Erythroblast (primary cell): Measurements from ENCODE around the gene ENOX1.

ENCODE experiments used
- DNase-seq, 2 experiments: peaks; one replicate each; lab custom pipeline; 2025; lab: John Stamatoyannopoulos, UW
- GATA1 ChIP-seq: IDR thresholded peaks from 2 replicates; pipeline ENCODE4 v1.6.1; 2011; ENCODE audit warnings: low read depth, mild to moderate bottlenecking, control low read depth, low read length, moderate library complexity
- POLR2A ChIP-seq: IDR thresholded peaks from 2 replicates; pipeline ENCODE4 v1.6.1; 2011; ENCODE audit warnings: mild to moderate bottlenecking, low read length

The ENOX1 gene

DNA sequence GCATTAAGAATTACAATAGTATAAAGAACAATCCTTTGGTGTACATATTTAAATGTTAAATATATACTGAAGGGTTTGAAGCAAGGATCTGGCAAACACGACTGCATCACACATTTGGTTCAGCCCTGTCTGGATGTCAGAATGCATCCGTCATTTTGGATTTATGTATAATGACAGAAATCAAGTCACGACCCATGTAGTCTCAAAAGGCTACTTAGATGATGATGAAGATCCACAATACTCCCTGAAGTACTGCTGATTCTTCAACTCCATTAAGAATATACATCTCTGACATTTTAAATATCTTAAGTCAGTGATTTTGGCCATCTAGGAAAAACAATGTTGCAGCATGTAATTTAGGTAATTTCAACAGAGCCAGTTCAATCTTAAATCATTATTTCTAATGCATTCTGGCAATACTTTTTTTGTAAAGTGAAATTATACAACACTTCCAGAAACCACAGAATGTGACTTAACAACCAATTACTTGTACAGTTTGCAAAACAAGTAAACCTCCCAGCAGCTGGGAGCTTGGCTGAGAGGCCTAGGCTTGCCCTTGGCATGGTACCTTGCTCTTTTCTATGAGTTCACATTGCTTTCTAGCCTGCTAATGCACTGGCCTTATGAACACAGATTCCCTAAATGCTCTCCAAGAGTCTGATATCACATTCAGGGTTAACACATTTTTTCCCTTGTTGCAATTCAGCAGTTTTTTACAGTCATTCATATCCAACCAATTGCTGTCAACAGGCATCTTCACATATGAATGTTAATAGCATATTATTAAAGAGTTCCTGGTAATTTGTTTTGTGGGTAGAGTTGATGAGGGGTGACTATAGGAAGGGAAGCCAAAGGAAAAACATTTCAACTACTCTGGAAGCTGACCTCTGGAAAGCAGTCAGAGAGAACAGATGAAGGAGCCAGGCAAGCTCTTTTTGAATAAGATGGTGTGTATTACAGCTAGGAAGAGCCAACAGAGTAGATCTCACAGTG is 175.2 kb downstream of the ENOX1 start:
- TF ChIP-seq GATA1: no peak
- DNase-seq: no peak

DNA sequence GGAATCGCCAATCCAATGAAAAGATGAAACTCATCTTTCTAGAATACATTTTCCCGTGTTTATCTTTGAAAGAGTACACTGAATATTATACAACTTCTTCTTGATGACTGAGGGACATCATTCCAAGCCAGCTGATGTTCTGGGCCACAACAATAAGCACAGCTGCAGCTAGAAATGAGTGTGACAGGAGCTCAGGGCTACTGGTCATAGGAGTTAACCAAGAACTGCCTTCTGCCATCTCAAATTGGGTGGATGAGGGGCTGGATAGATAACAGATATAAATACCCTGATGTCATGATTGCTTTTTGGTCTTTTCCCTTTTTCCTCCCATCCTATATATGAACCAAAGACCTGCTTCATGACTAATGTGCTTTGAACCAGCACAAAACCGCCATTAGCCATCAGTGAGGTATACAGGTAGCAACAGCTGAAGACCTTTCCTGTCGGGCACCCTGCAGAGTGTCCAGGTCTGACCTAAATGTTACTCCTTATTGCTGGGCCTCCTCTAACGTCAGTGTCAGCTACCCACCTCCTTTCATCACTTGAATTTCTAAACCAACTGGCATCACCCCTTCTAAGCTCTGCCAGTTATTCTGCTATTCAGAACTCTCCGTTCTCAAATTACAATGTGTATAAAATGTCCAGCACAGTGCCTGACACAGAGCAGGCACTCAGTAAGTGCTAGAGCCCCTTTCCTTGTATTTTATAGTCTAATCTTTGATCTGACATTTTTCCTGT is 178.2 kb downstream of the ENOX1 start:
- DNase-seq: no peak
- no peak for TF ChIP-seq GATA1
- TF ChIP-seq POLR2A: no peak

DNA sequence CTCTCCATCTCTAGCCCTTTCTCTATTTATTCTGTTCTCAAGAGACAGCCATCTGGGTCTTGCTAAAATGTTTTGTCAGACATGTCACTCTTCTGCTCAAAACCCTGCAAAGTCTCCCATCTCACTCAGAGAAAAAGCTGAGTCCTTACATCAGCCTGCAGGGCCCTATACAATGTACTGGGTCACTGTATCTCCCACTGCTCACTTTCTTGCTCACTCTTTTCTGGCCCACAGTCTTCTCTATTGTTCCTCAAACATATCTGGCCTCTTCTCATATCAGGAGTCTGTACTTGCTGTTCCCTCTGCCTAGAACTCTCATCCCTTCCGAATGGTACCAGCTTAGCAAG is 189.2 kb downstream of the ENOX1 start:
- TF ChIP-seq POLR2A (no peak), GATA1 (no peak)
- no peak for DNase-seq

DNA sequence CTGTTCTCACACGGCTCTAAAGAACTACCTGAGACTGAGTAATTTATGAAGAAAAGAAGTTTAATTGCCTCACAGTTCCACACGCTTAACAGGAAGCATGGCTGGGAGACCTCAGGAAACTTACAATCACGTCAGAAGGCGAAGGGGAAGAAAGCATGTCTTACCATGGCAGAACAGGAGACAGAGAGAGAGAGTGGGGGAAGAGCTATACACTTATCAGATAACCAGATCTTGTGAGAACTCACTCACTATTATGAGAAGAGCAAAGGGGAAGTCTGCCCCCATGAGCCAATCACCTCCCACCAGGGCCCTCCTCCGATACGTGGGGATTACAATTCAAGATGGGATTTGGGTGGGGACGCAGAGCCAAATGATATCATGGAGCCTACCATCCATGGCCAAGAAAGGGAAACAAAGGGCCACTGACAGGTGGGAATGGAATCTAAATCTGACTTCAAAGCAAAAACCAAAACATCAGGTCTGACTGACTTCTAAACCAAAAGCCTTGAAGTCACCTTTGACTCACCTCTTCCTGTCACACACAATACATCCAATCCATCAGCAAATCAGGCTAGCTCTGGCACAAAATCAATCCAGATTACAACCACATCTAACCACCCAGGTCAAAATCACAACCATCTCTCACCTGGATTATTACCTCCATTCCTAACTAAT is 189.7 kb downstream of the ENOX1 start:
- DNase-seq: no peak
- TF ChIP-seq GATA1: no peak
- no peak for TF ChIP-seq POLR2A

DNA sequence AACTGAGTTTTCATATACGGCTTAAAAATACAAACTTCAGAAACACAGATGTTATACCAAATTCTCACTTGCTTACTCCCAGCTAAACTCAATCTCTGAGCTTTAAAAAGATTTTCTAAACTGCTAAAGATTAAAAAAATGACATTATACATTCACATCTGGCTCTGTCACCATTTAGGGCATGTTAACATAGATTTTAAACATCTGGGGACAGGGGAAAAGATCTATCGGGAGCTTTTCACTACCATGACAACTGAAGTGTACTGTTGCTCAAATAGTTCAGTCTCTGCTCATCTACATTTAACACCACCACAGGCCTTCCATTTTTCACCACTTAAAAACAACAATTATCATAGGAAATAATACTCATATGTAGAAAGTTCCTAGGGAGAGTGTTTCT is 190.8 kb downstream of the ENOX1 start:
- TF ChIP-seq POLR2A (no peak), GATA1 (no peak)
- no peak for DNase-seq

DNA sequence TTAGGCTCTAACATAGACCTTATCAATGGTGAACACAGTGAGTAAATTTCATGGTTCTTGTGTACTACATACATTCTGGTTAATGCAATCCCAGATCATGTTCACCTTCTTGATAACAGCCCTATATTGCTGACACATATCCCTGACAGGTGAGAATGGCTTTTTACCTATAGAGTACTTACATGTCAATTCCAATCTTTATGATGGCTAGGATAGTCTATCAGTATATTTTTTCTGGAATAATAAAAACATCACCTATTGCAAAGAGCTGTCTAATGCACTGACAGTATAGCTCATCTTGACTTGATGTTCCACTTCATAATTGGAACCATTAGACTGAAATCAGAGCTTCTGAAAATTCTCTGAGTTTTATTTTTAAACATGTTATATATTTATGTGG is 199.4 kb downstream of the ENOX1 start:
- TF ChIP-seq GATA1 (no peak), POLR2A (no peak)
- no peak for DNase-seq

DNA sequence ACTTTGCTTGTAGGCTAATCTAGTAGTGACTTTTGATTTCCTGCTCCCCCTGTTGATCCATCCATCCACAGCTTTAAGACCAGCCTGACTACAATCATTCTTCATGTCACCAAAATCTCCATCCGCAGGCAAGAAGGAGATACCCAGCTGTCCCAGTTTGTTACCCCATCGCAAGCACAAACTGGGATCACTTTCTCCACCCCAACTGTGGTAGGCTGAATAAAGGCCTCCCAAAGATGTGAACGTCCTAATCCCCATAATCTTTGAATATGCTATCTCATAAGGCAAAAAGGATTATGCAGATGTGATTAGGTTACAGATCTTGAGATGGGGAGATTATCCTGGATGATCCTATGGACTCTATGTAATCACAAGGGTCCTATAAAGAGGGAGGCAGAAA is 202.0 kb downstream of the ENOX1 start:
- no peak for DNase-seq
- no peak for TF ChIP-seq GATA1
- no peak for TF ChIP-seq POLR2A

DNA sequence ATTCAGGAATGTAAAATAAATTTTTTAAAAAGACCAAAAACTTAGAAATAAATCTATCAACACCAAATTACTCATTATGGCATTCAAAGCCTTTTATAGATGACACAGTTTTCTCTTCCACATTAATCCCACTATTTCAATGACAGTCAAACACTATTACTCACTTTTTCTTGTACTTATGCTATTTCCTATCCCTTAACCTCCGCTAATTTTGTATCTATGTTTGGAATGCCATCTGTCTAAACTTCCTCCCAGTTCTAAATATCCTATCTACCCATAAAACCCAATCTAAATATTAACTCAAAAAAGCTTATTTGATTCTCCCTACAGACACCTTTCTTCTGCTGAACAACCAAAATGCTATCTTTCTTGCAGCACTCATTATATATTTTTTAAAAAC is 203.5 kb downstream of the ENOX1 start:
- no peak for DNase-seq
- TF ChIP-seq POLR2A (no peak), GATA1 (no peak)

DNA sequence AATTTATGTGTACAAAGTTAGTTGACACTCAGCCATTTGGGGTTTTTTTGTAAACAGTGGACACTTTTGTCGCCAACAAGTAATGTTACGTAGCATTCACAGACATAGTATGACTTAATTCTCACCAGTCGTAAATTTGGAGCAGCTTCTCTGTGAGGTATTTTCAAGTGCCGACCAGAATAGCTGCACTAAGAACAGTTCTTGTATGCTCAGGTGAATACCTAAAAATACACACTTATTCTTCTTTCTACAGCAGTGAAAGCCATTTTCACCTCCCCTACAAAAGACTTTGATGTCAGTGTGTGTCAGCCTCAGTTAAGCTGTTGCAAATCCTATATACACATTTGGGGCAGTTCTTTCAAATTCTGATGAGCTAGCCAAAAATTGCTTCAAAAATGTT is 206.5 kb downstream of the ENOX1 start:
- no peak for DNase-seq
- TF ChIP-seq GATA1: no peak
- TF ChIP-seq POLR2A: no peak

DNA sequence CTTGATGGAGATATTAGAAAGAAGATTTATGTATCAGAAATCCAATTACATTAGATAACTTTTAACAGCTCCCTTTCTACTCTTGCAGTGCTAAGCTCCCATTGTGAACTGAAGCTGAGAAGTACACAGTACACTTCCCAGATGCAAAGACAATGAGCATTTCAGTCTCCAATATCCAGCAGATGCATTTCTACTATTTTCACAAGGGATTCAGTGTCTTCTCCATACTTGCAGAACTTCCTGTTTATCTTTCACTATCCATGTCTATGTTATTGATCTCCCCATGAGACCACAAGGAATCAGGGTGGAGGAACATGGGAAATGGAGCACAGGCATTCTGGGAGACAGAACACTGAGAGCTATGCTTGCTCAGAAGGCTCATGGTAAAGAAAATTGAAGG is 207.5 kb downstream of the ENOX1 start:
- TF ChIP-seq POLR2A: no peak
- TF ChIP-seq GATA1: no peak
- no peak for DNase-seq

DNA sequence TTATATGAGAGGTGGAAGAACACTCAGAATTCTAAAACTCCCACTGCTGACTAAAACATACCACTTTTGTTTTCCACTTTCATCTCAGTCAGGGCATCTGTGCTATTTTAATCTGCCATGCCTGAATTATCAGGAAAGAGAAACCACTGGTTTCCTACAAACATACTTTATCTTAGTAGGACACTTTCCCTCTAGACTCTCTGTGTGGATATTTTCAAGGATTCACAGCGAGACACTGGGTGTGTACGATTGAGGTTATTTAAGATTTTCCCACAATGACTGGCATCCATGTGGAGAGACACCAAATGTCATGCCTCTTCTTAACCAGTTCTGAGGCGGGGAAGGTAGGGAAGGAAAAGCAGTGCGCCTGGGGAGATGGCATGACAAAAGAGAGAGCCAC is 212.2 kb downstream of the ENOX1 start:
- no peak for DNase-seq
- no peak for TF ChIP-seq GATA1
- no peak for TF ChIP-seq POLR2A

DNA sequence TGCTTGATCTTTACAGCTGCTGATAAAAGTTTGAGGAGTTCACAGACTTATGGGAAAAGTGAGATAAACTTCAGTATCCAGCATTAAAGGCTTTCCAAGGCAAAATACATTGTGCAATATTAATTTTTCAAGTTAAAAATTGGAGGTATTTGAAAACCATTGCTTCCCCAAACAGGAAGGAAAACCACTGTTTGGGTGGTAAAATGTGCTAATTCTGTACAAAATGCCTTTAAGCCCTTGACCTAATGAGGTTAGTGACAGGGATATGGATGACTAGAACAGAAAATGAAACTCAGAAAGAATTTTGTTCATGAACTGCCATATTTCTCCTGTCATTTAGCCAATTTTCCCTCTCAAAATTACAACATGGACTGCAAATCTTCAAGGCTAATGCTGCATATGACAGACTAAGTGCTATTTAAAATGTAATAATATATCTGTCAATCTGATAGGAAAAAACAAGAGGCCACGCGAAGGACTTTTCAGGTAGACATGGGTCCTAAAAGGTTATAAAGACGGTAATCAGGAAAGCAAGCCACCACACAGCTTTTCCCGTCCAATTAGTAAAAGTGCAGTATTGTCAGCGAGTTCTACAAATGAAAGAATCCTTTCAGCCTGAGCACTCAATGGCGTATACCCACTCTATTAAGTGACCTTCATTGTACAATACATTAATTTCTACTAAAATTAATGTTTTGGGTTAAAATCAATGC is 212.8 kb downstream of the ENOX1 start:
- TF ChIP-seq GATA1 (no peak), POLR2A (no peak)
- no peak for DNase-seq

DNA sequence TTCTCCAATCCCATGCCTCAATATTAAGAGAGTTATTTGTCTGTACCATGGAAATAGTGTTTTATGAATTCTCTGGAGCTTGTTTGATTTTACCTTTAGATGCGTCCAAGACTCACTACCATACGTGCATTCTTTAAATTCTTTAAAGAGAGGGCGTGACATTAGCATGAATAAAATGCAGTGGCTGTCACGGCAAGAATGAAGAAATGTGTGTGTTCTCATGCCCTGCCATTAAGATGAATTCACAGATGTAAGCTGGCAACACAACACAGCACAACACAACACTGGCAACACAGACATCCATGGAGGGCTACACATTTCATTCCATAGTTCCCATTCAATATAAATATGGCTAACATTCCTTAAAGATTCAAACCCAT is 213.4 kb downstream of the ENOX1 start:
- no peak for TF ChIP-seq GATA1
- TF ChIP-seq POLR2A: no peak
- DNase-seq: no peak
